ENCODE data around the gene RFLNA. TPM values are rescaled to one million over a fixed set of nuclear protein-coding genes. Genes with fewer than 3 reads are reported as not detected.

The RFLNA gene
- polyA plus RNA-seq, 1 donor (not counting 4 experiments of a cell fraction or from before 2014, with no cell fraction given), result 1.1 TPM

- Histone ChIP-seq H3K4me1 (ENCODE audit: control insufficient read depth, extremely low read depth, insufficient read depth, low read length) (no peaks in the 10 kb centered on the region), H3K36me3 (ENCODE audit: control insufficient read depth in 2 of 2, extremely low read depth in 1 of 2, insufficient read depth in 2 of 2, low read length in 2 of 2) (peaks cover 16 to 49% of the 10 kb centered on the region in 2 experiments), H3K4me3 (ENCODE audit: control insufficient read depth in 2 of 3, extremely low read depth in 1 of 3, insufficient read depth in 2 of 3, low read depth in 1 of 3, low read length in 3 of 3) (no peak overlapping the region), H4K20me1 (ENCODE audit: control insufficient read depth, extremely low read depth, insufficient read depth, low read length) (peaks cover 5% of the 10 kb centered on the region), H3K79me2 (ENCODE audit: control insufficient read depth, insufficient read depth, low read length) (no peaks in the 10 kb centered on the region), H3K4me2 (ENCODE audit: control insufficient read depth, extremely low read depth, insufficient read depth, low read depth, low read length) (no peak overlapping the region), H3K9me1 (ENCODE audit: control insufficient read depth, extremely low read depth, insufficient read depth, low read length) (no peaks in the 10 kb centered on the region), H2AFZ (ENCODE audit: control insufficient read depth, low read length) (no peak overlapping the region), H3K27ac (ENCODE audit: control insufficient read depth, insufficient read depth, low read length) (no peak overlapping the region), H3K9me3 (ENCODE audit: control insufficient read depth, low read depth, low read length) (no peaks in the 10 kb centered on the region), H3K9ac (ENCODE audit: control insufficient read depth, extremely low read depth, insufficient read depth, low read length) (no peak overlapping the region), H3K27me3 (ENCODE audit: control insufficient read depth, extremely low read depth, insufficient read depth, low read length) (no peaks in the 10 kb centered on the region)
- DNase-seq (ENCODE audit: low read depth, low spot score), result no peak
- TF ChIP-seq, protein P1, sequence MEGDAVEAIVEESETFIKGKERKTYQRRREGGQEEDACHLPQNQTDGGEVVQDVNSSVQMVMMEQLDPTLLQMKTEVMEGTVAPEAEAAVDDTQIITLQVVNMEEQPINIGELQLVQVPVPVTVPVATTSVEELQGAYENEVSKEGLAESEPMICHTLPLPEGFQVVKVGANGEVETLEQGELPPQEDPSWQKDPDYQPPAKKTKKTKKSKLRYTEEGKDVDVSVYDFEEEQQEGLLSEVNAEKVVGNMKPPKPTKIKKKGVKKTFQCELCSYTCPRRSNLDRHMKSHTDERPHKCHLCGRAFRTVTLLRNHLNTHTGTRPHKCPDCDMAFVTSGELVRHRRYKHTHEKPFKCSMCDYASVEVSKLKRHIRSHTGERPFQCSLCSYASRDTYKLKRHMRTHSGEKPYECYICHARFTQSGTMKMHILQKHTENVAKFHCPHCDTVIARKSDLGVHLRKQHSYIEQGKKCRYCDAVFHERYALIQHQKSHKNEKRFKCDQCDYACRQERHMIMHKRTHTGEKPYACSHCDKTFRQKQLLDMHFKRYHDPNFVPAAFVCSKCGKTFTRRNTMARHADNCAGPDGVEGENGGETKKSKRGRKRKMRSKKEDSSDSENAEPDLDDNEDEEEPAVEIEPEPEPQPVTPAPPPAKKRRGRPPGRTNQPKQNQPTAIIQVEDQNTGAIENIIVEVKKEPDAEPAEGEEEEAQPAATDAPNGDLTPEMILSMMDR (optimal IDR thresholded peaks at IDR 0.05 in 1 of 3, IDR thresholded peaks at IDR 0.05 in 1 of 3, conservative IDR thresholded peaks at IDR 0.05 in 1 of 3; ENCODE audit: extremely low read depth in 1 of 3, insufficient read depth in 2 of 3, low read length in 3 of 3), result no peak
- TF ChIP-seq EZH2 (IDR thresholded peaks at IDR 0.05; ENCODE audit: low read length), result no peak
- FAIRE-seq, result no peak
- dilution Hi-C loops (cut with MboI; ENCODE audit: extremely low pct_ligation_motif_present, low sequenced_read_pairs), result no loop called here
Measured at GRCh38 chr12:124359671-124360581, 65.0 kb downstream of the RFLNA start.

- no peak for TF ChIP-seq EZH2 (IDR thresholded peaks at IDR 0.05; ENCODE audit: low read length)
- TF ChIP-seq, protein P1 (optimal IDR thresholded peaks at IDR 0.05 in 1 of 3, IDR thresholded peaks at IDR 0.05 in 1 of 3, conservative IDR thresholded peaks at IDR 0.05 in 1 of 3; ENCODE audit: extremely low read depth in 1 of 3, insufficient read depth in 2 of 3, low read length in 3 of 3), result no peak
- dilution Hi-C loops (cut with MboI; ENCODE audit: extremely low pct_ligation_motif_present, low sequenced_read_pairs), result no loop called here
- H2AFZ ChIP-seq (ENCODE audit: control insufficient read depth, low read length), result no peak overlapping the region
- no peaks in the 10 kb centered on the region for H3K27me3 ChIP-seq (ENCODE audit: control insufficient read depth, extremely low read depth, insufficient read depth, low read length)
- DNase-seq (ENCODE audit: low read depth, low spot score) (no peak), FAIRE-seq (no peak)
- H3K9ac ChIP-seq (ENCODE audit: control insufficient read depth, extremely low read depth, insufficient read depth, low read length), result no peak overlapping the region
- H3K4me1 ChIP-seq (ENCODE audit: control insufficient read depth, extremely low read depth, insufficient read depth, low read length), result no peaks in the 10 kb centered on the region
- H3K36me3 ChIP-seq (ENCODE audit: control insufficient read depth in 2 of 2, extremely low read depth in 1 of 2, insufficient read depth in 2 of 2, low read length in 2 of 2), result peaks cover 16 to 36% of the 10 kb centered on the region in 2 experiments
- H3K4me2 ChIP-seq (ENCODE audit: control insufficient read depth, extremely low read depth, insufficient read depth, low read depth, low read length), result no peak overlapping the region
- no peaks in the 10 kb centered on the region for H3K79me2 ChIP-seq (ENCODE audit: control insufficient read depth, insufficient read depth, low read length)
- H3K9me3 ChIP-seq (ENCODE audit: control insufficient read depth, low read depth, low read length), result no peaks in the 10 kb centered on the region
- H3K9me1 ChIP-seq (ENCODE audit: control insufficient read depth, extremely low read depth, insufficient read depth, low read length), result no peaks in the 10 kb centered on the region
- peaks cover 5% of the 10 kb centered on the region for H4K20me1 ChIP-seq (ENCODE audit: control insufficient read depth, extremely low read depth, insufficient read depth, low read length)
- no peak overlapping the region for H3K4me3 ChIP-seq (ENCODE audit: control insufficient read depth in 2 of 3, extremely low read depth in 1 of 3, insufficient read depth in 2 of 3, low read depth in 1 of 3, low read length in 3 of 3)
- no peak overlapping the region for H3K27ac ChIP-seq (ENCODE audit: control insufficient read depth, insufficient read depth, low read length)
Measured at GRCh38 chr12:124361074-124361970, 66.4 kb downstream of the RFLNA start.
